Mucosa of gallbladder (tissue), 1 donor: ENCODE results near the gene TUSC2. TPM values are rescaled to one million over a fixed set of nuclear protein-coding genes. Genes with fewer than 3 reads are reported as not detected.

Experiments used
- DNase-seq: peaks from one replicate; pipeline ENCODE4 v3.0.0-alpha.2; 2020; ENCODE audit warnings: low spot score
- total RNA-seq: library from RNA; stranded (reverse); gene quantifications from one replicate; pipeline ENCODE4 v1.2.1, GENCODE V29; 2021
- donor health status: DM: no; HTN: no; CAD: no.

The TUSC2 gene
- total RNA-seq, 1 donor from 2014 or later: 42.5 TPM

DNA sequence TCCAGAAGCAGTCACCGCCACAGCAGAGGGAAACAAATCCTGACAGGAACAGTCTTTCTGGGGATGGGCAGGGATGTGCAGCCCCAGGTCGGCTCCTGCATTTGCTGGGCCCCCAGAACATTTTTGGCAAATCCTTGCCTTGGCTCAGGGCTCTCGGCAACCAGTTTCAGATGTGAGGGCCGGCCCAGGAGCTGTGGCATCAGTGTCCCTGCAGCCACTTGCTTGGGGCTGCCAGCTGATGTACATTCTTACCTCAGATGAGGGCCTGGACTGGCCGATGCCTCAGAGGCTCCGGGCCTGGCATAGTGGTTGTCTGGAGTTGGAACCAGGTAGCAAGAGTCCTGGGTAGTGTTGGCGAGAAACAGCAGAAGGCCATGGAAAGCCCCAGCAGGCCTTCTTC, 26.8 kb upstream of the TUSC2 start:
- DNase-seq: no peak

GRCh38 chr3:50354186-50354764, 26.3 kb upstream of the TUSC2 start:
- DNase-seq: no peak

DNA sequence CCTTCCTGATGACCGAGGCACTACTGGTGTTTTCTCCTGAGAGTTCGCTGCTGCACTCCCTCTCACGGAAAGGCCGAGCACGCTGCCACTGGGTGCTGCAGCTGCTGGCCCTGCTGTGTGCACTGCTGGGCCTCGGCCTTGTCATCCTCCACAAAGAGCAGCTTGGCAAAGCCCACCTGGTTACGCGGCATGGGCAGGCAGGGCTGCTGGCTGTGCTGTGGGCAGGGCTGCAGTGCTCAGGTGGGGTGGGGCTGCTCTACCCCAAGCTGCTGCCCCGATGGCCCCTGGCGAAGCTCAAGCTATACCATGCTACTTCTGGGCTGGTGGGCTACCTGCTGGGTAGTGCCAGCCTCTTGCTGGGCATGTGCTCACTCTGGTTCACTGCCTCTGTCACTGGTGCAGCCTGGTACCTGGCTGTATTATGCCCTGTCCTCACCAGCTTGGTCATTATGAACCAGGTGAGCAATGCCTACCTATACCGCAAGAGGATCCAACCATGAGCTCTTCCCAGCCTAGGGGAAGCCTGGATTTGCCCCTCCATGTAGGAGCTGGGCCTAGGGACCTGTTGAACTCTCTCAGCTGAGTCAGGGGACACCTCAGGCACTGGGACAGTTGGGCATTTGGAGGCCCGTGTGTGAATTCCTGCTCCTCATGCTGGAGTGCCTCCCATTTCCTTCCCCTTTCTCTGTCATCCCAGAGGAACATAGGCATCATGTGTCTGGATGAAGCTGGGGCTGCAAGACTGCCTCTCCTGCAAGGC, 25.4 kb upstream of the TUSC2 start:
- no peak for DNase-seq

- no peak for DNase-seq
These were observed 24.8 kb upstream of the TUSC2 start for GRCh38 chr3:50352781-50353180.

GRCh38 chr3:50351323-50351697, 23.3 kb upstream of the TUSC2 start:
- no peak for DNase-seq

DNA sequence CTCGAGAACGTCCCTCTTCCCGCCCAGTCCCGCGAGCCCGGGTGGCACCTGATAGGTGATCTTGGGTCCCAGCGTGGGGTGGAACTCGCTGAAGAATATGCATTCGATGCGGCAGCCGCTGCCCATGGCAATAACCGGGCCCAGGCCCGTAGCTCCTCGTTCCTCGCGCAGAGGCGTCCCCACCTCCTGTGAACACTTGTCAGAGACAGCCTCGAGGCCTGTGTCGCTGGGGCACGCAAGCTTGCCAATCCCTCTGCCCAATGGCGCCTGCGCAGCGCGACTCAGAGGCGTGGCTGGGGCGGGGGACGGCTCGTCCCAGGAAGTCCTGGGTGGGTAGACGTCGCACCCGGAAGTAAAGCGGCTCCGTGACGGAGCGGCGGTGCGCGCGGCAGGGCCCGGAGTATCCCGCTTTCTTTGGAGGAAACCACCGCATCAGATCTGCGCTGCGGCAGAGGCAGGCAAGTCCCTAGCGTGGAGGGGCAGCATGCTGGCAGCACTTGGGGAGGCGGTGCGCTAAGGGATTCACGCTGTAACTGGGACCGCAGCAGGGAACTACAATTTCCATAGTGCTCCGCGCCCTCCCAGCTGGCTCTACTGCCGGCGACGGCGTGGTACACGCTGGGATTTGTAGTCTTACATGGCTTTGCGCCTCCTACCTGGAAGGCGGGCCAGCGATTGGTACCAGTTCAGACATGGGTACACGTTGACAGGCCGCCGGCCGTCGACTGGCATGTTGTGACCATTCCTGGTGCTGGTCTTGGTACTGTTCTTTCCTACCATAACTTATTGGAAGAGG, 22.7 kb upstream of the TUSC2 start, which contains the start of the genes CYB561D2 and NPRL2:
Gene CYB561D2 (plus strand): TSS at position 336 of the 796 bp plus-strand sequence. CDS start 572 bp downstream, outside the sequence.
Gene NPRL2 (minus strand): TSS at position 249 of the 796 bp plus-strand sequence. CDS start 123 bp downstream, at position 126.
- DNase-seq: peak; percentile 97

DNA sequence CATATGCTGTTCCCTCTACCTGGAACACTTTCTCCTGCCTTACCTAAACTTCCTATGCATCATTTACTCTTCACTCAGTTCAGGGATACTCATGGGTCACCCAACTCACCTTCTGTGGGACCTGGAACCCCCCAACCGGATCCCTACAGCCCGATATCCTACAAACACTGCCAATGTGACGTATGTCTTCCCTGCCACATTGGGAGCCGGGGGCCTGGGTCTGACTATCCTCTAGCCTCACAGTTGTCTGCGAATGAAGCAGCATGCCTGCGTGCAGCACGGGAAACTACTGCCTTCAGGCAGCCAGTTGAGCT, 22.1 kb upstream of the TUSC2 start:
- DNase-seq: no peak

GRCh38 chr3:50347187-50347813, 19.3 kb upstream of the TUSC2 start:
- DNase-seq: peak; percentile 74

- DNase-seq: no peak
These were observed 17.7 kb upstream of the TUSC2 start, which contains the start of gene ZMYND10 for GRCh38 chr3:50345586-50346234. TSS of gene ZMYND10 (minus strand) at chr3:50345732. CDS start at chr3:50345579, 153 bp downstream.

GRCh38 chr3:50345008-50345407, 17.0 kb upstream of the TUSC2 start:
- no peak for DNase-seq

DNA sequence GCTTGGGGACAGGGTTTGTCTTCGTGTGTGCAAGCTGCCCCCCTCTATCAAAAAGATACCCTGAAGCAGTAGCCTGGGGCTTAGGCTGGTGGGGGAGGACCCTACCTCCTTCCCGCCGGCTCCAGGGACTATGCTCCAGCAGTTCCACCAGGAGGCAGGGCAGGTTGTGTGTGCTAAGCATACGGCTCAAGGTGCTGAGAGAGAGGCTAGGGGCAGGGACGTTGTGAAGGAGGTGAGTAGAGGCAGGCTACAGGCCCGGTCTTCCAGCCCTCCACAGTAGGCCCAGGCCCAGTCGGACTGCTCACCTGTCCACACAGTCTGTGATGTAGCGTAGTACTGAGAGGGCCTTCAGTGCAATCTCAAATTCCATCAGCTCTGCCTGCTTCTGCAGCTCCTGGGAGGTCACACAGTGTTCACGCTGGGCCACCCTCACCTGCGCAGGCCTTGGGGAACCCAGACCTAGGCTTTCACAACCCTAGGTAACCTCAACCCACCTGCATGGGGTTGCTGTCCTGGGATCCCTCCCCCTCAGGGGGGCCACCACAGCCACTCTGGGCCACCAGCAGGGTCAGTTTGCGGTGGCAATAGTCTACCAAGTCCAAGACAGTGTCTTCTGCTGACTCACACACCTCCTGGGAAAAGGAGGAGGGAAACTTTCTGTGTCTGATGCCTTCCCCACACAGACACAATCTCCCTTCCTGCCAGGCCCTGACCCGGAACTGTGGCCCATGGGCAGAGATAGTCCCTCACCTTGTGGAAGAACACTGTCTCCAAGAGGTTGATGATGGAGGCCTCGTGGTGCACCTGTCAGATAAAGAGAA, 15.0 kb upstream of the TUSC2 start:
- no peak for DNase-seq

- DNase-seq: no peak
These were observed 14.1 kb upstream of the TUSC2 start for GRCh38 chr3:50341996-50342650.

DNA sequence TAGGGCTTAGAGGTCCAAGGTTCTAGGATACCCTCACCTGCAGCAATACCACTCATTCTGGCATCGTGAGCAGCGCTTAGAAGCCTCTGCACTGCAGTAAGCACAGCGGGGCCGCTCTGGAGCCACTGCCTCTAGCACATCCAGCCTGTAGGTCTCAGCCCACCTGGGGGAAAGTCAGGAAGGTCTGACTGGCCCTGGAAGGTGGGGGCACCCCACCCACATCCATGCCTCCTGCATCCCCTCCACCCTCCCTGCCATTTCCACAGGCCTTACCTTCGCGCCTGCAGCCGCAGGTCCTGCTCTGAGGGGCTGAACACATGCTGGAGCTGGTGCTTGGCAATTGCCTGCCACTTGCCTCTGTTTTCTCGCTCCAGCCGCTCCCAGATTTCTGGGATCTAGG, 13.5 kb upstream of the TUSC2 start:
- no peak for DNase-seq

- peak; percentile 54 for DNase-seq
These were observed 12.7 kb upstream of the TUSC2 start, which contains the start of gene RASSF1 for GRCh38 chr3:50340448-50341329. TSS of gene RASSF1 (minus strand) at chr3:50340836. CDS start at chr3:50340805, 31 bp downstream.

- no peak for DNase-seq
These were observed 12.1 kb upstream of the TUSC2 start for GRCh38 chr3:50340147-50340447.

- DNase-seq: no peak
These were observed 11.6 kb upstream of the TUSC2 start for GRCh38 chr3:50339485-50340146.

GRCh38 chr3:50338965-50339364, 10.9 kb upstream of the TUSC2 start:
- DNase-seq: no peak

GRCh38 chr3:50337175-50337861, 9.3 kb upstream of the TUSC2 start:
- DNase-seq: peak; percentile 99
